B cell (primary cell): ENCODE measurements around the gene RABGAP1L. TPM values are rescaled to one million over a fixed set of nuclear protein-coding genes. Genes with fewer than 3 reads are reported as not detected.

ENCODE experiments used
- ATAC-seq: fragments of 200-7000 bp; cut with Tn5 transposase; one replicate; pipeline ENCODE4 v1.10.0; 2021; ENCODE audit warnings: low read depth, mild to moderate bottlenecking, moderate number of reproducible peaks, moderate library complexity
- CTCF ChIA-PET: fragments of 350-600 bp; sonication (Branson Sonifier 250); formaldehyde crosslinking; loops from one replicate; lab custom pipeline; 2021; ENCODE audit warnings: antibody characterized with exemption, inconsistent platforms; lab: Charles Lee
- POLR2A ChIA-PET: fragments of 350-600 bp; sonication (Branson Sonifier 250); formaldehyde crosslinking; loops from one replicate; lab custom pipeline; 2021; ENCODE audit warnings: antibody characterized with exemption; lab: Charles Lee
- DNase-seq: peaks from one replicate; pipeline ENCODE4 v3.0.0; 2013
- H2AFZ ChIP-seq: 2 replicates; pipeline ENCODE4 v1.6.1; 2012; ENCODE audit warnings: mild to moderate bottlenecking, low read depth, low read length; ENCODE audit not compliant: insufficient read depth, poor library complexity, severe bottlenecking
- H3K27ac ChIP-seq, 2 donors: 1 replicate in 1 of 2; 2 replicates in 1 of 2; pipeline ENCODE4 v1.5.1; 2012 to 2013; ENCODE audit warnings: low read length in 2 of 2, mild to moderate bottlenecking in 2 of 2, moderate library complexity in 1 of 2
- H3K27me3 ChIP-seq, 4 experiments: fragments of 200-600 bp in 1 of 4; sonication (generic) in 1 of 4; replicated peaks in 1 of 4; 1 replicate in 2 of 4; 2 replicates in 2 of 4; pipeline versions ENCODE4 v1.6.1 to v1.7.0; 2013 to 2016; ENCODE audit warnings: low read length in 3 of 4, mild to moderate bottlenecking in 2 of 4, mixed read lengths in 1 of 4, moderate library complexity in 1 of 4; ENCODE audit not compliant: insufficient read depth in 4 of 4, control insufficient read depth in 3 of 4; ENCODE audit errors: control extremely low read depth in 1 of 4
- H3K36me3 ChIP-seq, 2 experiments: replicated peaks in 1 of 2; 1 replicate in 1 of 2; 2 replicates in 1 of 2; pipeline versions ENCODE4 v1.6.1 to v1.7.1; 2013; ENCODE audit warnings: low read length in 1 of 2; ENCODE audit not compliant: insufficient read depth in 2 of 2, control insufficient read depth in 1 of 2; ENCODE audit errors: control extremely low read depth in 1 of 2, extremely low read depth in 1 of 2
- H3K4me1 ChIP-seq, 2 donors: fragments of 200-600 bp in 1 of 2; sonication (generic) in 1 of 2; 1 replicate in 1 of 2; 2 replicates in 1 of 2; pipeline versions ENCODE4 v1.5.1 to v1.6.1; 2013 to 2017; ENCODE audit warnings: low read length in 2 of 2; ENCODE audit not compliant: control insufficient read depth in 2 of 2, insufficient read depth in 2 of 2
- H3K4me2 ChIP-seq: replicated peaks from 2 replicates; pipeline ENCODE3; 2012; ENCODE audit warnings: mild to moderate bottlenecking, low read depth, low read length; ENCODE audit not compliant: poor library complexity, severe bottlenecking
- H3K4me3 ChIP-seq, 5 experiments: fragments of 200-600 bp in 1 of 5; sonication (generic) in 1 of 5; 1 replicate in 3 of 5; 2 replicates in 2 of 5; pipeline versions ENCODE4 v1.5.1 to v1.7.0; 2011 to 2016; ENCODE audit warnings: low read length in 4 of 5, mild to moderate bottlenecking in 4 of 5, low read depth in 2 of 5, control low read depth in 1 of 5, moderate library complexity in 1 of 5; ENCODE audit not compliant: insufficient read depth in 1 of 5; ENCODE audit errors: control extremely low read depth in 1 of 5, extremely low read depth in 1 of 5
- H3K79me2 ChIP-seq: fragments of 200-600 bp; sonication (generic); one replicate; pipeline ENCODE4 v1.6.0; 2016; ENCODE audit warnings: low read length; ENCODE audit not compliant: control insufficient read depth, insufficient read depth
- H3K9ac ChIP-seq: fragments of 200-600 bp; sonication (generic); 2 replicates; pipeline ENCODE4 v1.6.1; 2017; ENCODE audit warnings: mild to moderate bottlenecking, low read length, moderate library complexity
- H3K9me3 ChIP-seq, 3 donors: one replicate each; pipeline versions ENCODE4 v1.6.1 to v1.7.1; 2013; ENCODE audit warnings: low read length in 2 of 3; ENCODE audit not compliant: control insufficient read depth in 2 of 3, insufficient read depth in 1 of 3; ENCODE audit errors: control extremely low read depth in 1 of 3
- H4K20me1 ChIP-seq: 2 replicates; pipeline ENCODE4 v1.6.0; 2012; ENCODE audit warnings: mild to moderate bottlenecking, low read length; ENCODE audit not compliant: insufficient read depth, control insufficient read depth, poor library complexity, severe bottlenecking
- H3K27ac Mint-ChIP-seq: one replicate; pipeline ENCODE4 v1.8.0; 2021; ENCODE audit warnings: mixed read lengths
- H3K27me3 Mint-ChIP-seq: one replicate; pipeline ENCODE4 v1.8.0; 2021; ENCODE audit warnings: mixed read lengths
- H3K4me1 Mint-ChIP-seq: one replicate; pipeline ENCODE4 v1.8.0; 2021; ENCODE audit warnings: mixed read lengths
- H3K4me3 Mint-ChIP-seq: one replicate; pipeline ENCODE4 v1.8.0; 2021; ENCODE audit warnings: mixed read lengths
- H3K9me3 Mint-ChIP-seq: one replicate; pipeline ENCODE4 v1.8.0; 2022; ENCODE audit warnings: mixed read lengths; ENCODE audit not compliant: insufficient read depth
- CTCF ChIP-seq: fragments of 200-600 bp; IDR thresholded peaks from one replicate; pipeline ENCODE4 v1.8.0; 2022; ENCODE audit warnings: antibody characterized with exemption, mild to moderate bottlenecking
- EZH2 ChIP-seq: IDR thresholded peaks from 2 replicates; pipeline ENCODE4 v1.6.1; 2012; ENCODE audit warnings: borderline replicate concordance, low read depth, mild to moderate bottlenecking, moderate library complexity, low read length; ENCODE audit not compliant: insufficient read depth, poor library complexity, severe bottlenecking
- WGBS: methylation state at CpG from one replicate; pipeline ENCODE4 v1.1.5; 2013; ENCODE audit warnings: missing lambda C conversion rate; ENCODE audit not compliant: insufficient coverage; 5-methylcytosine and 5-hydroxymethylcytosine counted together
- intact Hi-C: fragments of 100-400 bp; cut with micrococcal nuclease; formaldehyde crosslinking; loops from one replicate; pipeline ENCODE4 v1.10.0; 2022
- polyA plus RNA-seq: library from polyadenylated mRNA; depleted of rRNA; stranded (reverse); fragments of >200 nt; gene quantifications from 2 replicates; pipeline ENCODE4 v1.2.3, GENCODE V29; 2012
- total RNA-seq, 2 donors: library from RNA; stranded (reverse); fragments of 120-200 nt in 1 of 2; gene quantifications; 1 replicate in 1 of 2; 2 replicates in 1 of 2; pipeline versions ENCODE4 v1.2.3 to v1.2.4, GENCODE V29; 2013 to 2022

Gene RABGAP1L
- total and polyA plus RNA-seq, 2 donors (not counting 1 experiment from before 2014, with no cell fraction given), result 34.9 to 159 TPM

GRCh38 chr1:174166530-174167264, 7.4 kb downstream of the RABGAP1L start:
- H3K4me3 ChIP-seq, result no peak overlapping the region

More at GRCh38 chr1:174166530-174167264, 7.4 kb downstream of the RABGAP1L start:
- Histone ChIP-seq H3K79me2 (peaks cover 97% of the 10 kb centered on the region), H4K20me1 (peaks cover 24% of the 10 kb centered on the region), H3K9me3 (no peaks in the 10 kb centered on the region), H3K4me2 (peak overlapping the region; percentile 40), H3K9ac (peak overlapping the region; percentile 22), H3K27ac (peak overlapping the region; percentile 38 to 50), H2AFZ (no peak overlapping the region), H3K36me3 (peaks cover 0 to 2% of the 10 kb centered on the region in 2 experiments), H3K27me3 (no peaks in the 10 kb centered on the region), H3K4me1 (peaks cover 22 to 44% of the 10 kb centered on the region in 2 donors)
- Mint-ChIP-seq H3K9me3 (no peaks in the 10 kb centered on the region), H3K4me3 (peak overlapping the region; percentile 51), H3K4me1 (peaks cover 79% of the 10 kb centered on the region), H3K27me3 (no peaks in the 10 kb centered on the region), H3K27ac (peak overlapping the region; percentile 82)
- intact Hi-C loops, result loop anchor here (2.0 kb wide), 1 partner anchor 16 kb away; no protein-coding TSS in a partner anchor
- WGBS, result 80% methylated on average over 1 of the region's 5 CpGs
- ATAC-seq (peak; percentile 14), DNase-seq (peak; percentile 40)
- POLR2A ChIA-PET, result no interaction called here
- TF ChIP-seq EZH2 (no peak), CTCF (no peak)
- CTCF ChIA-PET, result interaction anchor here (0.9 to 1.4 kb wide), 3 partner anchors 8 to 51 kb away, joined by 3 to 6 read pairs (median 3); no protein-coding TSS in a partner anchor
